Measurements from ENCODE around the gene ARIH2.
A peak's percentile ranks its signal among the peaks of the same experiment; 100 is the strongest.
"Not testable (repeated sequence)": the region's sequence is repeated elsewhere in the genome, so short reads cannot be mapped to it uniquely, and the experiment has no call there.

The ARIH2 gene

DNA sequence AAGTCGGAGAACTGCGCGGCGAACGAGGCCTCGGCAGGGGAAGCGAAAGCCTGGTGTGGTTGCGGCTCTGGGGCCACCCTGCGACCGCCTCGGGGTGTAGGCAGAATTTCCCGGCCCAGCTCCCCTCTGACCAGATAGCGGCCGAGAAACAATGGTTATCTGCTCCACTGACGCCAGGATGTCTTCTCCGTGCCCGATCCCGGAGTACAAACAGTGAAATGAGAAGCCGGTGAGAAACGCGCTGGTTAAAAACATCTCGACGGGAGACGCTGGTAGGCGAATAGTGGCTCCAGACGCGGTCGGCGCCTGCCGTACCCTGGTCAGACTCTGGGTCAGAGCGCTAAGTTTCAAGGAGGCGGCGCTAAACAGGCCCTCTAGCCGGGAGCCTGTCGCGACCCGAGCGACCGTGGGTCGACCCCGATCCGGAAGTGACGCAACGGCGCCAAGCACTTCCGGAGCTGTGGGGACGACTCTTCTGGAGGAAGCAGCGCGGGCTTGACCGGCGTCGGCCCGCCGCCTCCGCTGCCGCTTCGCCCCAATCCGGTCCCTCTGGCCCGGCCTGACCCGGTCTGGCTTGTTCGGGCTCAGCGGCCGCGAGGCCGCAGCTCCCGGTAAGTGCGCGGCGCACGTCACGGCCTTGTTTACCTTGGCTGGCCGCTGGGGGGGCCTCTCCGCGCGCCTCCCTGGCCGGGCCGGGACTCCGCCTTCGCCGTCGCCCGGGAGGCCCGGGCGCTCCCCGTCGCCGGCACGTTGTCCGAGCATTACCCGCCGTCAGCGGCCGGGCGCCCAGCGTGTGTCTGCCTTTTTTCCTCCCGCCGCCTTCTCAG is at the start of gene ARIH2:
Gene ARIH2, plus strand, starts transcription at position 455 of the 827 bp plus-strand sequence. CDS start 8,717 bp downstream, outside the sequence.
- peak; percentile 94 for DNase-seq

DNA sequence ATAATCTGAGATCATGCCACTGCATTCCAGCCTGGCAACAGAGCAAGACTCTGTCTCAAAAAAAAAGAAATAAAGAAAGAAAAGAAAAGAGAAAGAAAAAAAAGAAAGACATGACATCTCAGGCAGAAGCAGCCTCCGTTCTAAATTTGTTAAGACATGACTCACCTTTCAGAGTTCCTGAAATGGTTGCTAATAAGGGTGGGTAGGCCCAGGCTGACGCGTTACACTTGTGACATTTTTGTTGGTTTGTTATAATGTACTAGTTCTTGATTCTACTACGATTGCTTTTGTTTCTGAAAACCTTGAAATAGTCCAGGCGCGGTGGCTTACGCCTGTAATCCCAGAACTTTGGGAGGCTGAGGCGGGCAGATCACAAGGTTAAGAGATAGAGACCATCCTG is 41.0 kb upstream of the ARIH2 start:
- DNase-seq = no peak

GRCh38 chr3:48879307-48879993 is 39.2 kb upstream of the ARIH2 start:
- no peak for DNase-seq

GRCh38 chr3:48879994-48880377 is 38.7 kb upstream of the ARIH2 start:
- DNase-seq = no peak

GRCh38 chr3:48881006-48881405 is 37.6 kb upstream of the ARIH2 start:
- no peak for DNase-seq

GRCh38 chr3:48881652-48882114 is 37.0 kb upstream of the ARIH2 start:
- DNase-seq = no peak

GRCh38 chr3:48885753-48886152 is 32.9 kb upstream of the ARIH2 start:
- no peak for DNase-seq

DNA sequence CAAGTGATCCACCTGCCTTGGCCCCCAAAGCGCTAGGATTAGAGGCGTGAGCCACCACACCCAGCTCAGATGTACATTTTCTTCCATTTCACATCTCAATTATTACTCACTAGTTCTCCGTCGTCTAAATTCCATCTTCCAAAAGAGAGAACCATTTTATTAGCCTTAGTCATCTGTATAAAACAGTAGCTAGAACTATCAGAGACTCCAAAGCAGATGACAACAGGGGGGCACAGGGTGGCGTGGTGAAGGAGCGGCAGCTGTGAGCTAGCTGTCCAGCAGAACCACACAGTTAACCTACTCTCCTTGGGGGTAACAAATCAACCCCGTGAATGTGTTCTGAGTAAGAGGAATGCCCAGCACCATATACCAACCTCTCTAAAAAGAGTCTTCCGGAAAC is 27.0 kb upstream of the ARIH2 start:
- no peak for DNase-seq

DNA sequence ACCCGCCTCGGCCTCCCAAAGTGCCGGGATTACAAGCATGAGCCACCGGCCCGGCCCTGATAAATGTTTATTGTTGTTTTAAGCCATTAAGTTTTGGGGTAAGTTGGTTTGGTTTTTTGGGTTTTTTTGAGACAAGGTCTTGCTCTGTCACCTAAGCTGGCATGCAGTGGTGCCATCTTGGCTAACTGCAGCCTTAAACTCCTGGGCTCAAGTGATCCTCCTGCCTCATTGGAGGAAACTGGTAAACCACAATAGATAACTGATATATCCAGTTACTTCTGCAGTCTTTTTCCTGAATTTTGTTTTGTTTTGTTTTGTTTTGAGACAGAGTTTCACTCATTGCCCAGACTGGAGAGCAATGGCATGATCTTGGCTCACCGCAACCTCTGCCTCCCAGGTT is 24.1 kb upstream of the ARIH2 start:
- no peak for DNase-seq

DNA sequence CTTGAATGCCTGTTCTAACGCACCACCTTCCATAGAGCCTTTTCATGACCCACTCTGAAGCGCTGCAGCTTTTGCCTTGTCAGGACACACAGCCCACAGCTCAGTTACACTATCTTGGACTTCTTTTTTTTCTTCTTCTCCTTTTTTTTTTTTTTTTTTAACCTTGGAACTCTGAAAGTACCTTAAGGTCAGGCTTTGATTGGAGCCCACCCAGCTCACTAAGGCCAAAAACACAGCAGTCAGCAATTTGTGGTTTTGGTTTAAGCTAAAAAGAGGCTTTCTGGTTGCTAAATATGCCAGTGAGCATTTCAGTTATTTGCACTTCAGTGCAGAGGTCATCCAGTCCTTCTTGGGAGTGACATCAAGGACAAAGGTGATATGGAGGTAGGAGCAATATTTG is 21.7 kb upstream of the ARIH2 start:
- no peak for DNase-seq

- peak; percentile 9 for DNase-seq
Measured at GRCh38 chr3:48897460-48898376, 20.9 kb upstream of the ARIH2 start.

DNA sequence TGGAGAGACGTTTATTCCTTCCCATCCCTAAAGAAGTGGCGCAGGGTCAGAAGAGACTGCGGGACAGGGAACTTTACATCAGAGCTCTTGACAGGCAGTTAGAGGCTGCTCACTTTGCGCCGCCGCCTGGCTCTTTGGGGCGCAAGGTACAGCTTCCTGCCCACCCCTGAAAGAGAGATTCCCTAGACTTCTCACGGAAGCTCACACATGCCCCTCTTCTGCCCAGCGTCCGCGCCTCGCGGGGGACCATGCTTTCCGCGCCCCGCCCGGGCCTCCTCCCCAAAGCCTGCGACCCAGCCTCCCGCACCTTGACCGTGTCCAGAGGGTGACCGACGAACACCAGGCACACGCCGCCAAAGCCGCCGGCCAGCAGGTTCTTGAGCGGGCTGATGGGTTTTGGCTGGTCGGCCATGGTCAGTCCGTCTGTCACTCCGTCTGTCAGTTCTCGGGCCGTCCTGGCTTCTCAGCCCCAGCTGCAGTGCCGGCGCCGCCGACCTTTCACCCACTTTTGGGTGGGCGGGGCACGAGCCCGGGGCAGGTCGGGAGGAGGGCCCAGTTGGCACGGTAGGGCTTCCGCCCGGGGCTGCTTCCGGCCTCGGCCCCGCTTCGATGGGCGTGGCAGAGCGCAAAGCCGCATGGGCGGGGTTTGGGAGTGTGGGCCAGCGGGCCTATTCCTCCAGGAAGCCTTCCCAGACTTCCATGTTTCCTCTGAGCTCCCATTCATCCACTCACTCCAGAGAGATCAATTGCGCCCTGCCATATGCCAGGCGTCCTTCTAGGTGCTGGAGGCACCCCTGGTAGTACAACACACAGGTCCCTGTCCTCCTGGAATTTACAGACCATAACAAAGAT is 20.0 kb upstream of the ARIH2 start, which contains the start of gene SLC25A20:
Gene SLC25A20, minus strand, starts transcription at position 500 of the 852 bp plus-strand sequence. Its CDS starts 88 bp downstream, at position 412.
- peak; percentile 82 for DNase-seq

DNA sequence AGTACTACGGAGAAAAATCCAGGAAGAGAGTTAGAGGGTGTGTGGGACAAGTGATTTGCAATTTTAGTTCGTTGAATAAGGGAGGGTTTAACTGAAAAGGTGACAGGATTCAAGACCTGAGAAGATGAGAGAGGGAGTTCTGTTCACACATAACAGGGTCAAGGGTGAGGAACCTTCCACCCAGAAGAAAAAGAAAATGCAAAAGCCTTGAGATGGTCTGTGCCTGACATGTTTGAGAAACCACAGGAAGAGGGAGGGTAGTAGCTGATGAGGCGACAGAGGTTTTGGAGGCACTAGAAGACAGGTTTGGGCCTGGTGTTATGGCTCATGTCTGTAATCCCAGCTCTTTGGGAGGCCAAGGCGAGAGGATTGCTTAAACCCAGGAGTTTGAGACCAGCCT is 19.4 kb upstream of the ARIH2 start:
- DNase-seq = no peak

DNA sequence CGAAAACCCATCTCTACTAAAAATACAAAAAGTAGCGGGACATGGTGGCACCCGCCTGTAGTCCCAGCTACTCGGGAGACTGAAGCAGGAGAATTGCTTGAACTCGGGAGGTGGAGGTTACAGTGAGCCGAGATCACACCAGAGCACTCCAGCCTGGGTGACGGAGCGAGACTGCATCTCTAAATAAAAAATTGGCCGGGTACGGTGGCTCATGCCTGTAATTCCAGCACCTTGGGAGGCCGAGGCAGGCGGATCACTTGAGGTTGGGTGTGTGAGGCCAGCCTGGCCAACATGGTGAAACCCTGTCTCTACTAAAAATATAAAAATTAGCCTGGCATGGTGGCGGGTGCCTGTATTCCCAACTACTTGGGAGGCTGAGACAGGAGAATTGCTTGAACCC is 11.6 kb upstream of the ARIH2 start:
- DNase-seq = not testable (repeated sequence)

DNA sequence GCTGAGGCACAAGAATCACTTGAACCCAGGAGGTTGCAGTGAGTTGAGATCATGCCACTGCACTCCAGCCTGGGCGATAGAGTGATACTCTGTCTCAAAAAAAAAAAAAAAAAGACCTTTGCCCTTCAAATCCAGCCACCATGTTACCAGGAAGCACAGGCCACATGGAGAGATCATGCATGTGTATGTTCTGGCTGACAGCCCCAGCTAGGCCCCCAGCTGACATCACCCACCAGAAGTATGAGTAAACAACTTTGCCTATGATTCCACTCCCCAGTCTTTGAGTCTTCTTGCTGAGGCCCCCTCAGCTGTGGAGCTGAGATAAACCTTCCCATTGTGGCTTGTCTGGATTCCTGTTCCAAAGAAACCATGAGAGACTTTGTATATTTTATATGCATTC is 3.3 kb upstream of the ARIH2 start:
- DNase-seq = no peak

GRCh38 chr3:48919215-48920138 is 835 bp downstream of the ARIH2 start:
- DNase-seq = peak; percentile 56

DNA sequence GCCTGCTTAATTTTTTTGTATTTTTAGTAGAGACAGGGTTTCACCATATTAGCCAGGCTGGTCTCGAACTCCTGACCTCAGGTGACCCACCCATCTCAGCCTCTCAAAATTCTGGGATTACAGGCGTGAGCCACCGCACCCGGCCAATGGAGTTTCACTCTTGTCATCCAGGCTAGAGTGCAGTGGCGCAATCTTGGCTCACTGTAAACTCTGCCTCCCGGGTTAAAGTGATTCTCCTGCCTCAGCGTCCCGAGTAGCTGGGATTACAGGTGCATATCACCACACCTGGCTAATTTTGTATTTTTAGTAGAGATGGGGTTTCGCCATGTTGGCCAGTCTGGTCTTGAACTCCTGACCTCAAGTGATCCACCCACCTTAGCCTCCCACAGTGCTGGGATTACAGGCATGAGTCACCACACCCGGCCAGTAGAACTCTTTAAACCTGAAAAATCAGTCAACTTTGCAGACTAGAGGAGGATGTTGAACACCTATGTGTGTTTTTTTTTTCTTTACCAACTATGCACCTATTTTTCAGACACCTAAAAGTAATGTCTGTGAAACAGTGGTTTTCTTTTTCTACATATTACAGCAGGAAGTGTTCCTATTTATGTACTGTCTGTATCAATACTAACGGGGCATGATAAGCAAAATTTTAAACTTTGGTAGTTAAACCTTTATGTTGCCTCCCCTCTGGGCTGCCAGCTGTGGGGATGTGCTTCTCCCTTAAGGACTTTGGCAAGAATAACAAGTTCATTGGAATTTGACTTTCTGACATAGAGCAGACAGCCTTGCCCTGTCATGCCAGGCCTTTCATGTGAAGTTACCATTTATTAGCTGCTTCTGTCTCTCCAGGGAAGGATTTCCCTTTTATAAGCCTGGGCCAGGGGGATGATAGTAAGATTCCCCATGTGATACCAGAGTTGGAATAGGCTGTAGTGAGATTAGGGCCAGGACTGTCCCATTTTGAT is 8.1 kb downstream of the ARIH2 start:
- DNase-seq = no peak

DNA sequence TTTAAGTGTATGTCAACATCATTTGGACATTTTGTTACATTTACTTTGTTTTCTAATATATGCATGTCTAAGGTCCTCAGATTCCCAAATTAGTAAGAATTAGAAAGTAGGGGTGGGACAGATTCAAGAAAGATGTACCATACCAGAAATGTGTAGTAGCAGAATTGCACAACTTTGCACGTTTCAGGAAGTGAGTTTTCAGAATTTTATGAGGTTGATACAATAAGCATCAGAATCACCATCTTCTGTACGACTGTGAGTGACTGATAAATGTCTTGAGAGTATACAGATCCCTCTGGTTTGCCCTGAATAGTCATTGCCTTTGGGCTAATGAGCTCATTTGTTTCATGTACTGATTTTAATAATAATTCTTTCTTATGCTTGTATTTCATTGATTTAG is 9.3 kb downstream of the ARIH2 start:
- no peak for DNase-seq

- DNase-seq = no peak
Measured at GRCh38 chr3:48928679-48929078, 10.0 kb downstream of the ARIH2 start.

All from midbrain (tissue), 1 donor.